ENCODE results near the gene PCSK7.

GRCh38 chr11:117229411-117229810 is 2.5 kb downstream of the PCSK7 start:
- no peak for TF ChIP-seq BACH2 (CRISPR knock-in tag; IDR thresholded peaks at IDR 0.05; ENCODE audit: borderline replicate concordance)
- TF ChIP-seq, protein P1, sequence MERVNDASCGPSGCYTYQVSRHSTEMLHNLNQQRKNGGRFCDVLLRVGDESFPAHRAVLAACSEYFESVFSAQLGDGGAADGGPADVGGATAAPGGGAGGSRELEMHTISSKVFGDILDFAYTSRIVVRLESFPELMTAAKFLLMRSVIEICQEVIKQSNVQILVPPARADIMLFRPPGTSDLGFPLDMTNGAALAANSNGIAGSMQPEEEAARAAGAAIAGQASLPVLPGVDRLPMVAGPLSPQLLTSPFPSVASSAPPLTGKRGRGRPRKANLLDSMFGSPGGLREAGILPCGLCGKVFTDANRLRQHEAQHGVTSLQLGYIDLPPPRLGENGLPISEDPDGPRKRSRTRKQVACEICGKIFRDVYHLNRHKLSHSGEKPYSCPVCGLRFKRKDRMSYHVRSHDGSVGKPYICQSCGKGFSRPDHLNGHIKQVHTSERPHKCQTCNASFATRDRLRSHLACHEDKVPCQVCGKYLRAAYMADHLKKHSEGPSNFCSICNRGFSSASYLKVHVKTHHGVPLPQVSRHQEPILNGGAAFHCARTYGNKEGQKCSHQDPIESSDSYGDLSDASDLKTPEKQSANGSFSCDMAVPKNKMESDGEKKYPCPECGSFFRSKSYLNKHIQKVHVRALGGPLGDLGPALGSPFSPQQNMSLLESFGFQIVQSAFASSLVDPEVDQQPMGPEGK (CRISPR knock-in tag; IDR thresholded peaks at IDR 0.05; ENCODE audit: borderline replicate concordance), result no peak

Measured in SK-N-SH treated with all-trans-retinoic acid at 6 μM for 48 hours (cell line).